Hepatic stellate cell (primary cell): ENCODE results near the gene KIFBP.
A peak's percentile ranks its signal among the peaks of the same experiment; 100 is the strongest.
"Not testable (repeated sequence)": the region's sequence is repeated elsewhere in the genome, so short reads cannot be mapped to it uniquely, and the experiment has no call there.

ENCODE experiments used
- DNase-seq: peaks from one replicate; pipeline ENCODE4 v3.0.0; 2011; ENCODE audit warnings: low spot score

The KIFBP gene

GRCh38 chr10:68988530-68989316, at the start of gene KIFBP:
TSS of gene KIFBP (plus strand) at chr10:68988803. CDS start at chr10:68988833, 30 bp downstream.
- DNase-seq: peak; percentile 95

- DNase-seq: no peak
Measured at GRCh38 chr10:68938884-68939283, 49.7 kb upstream of the KIFBP start.

GRCh38 chr10:68940917-68941316, 47.7 kb upstream of the KIFBP start:
- not testable (repeated sequence) for DNase-seq

GRCh38 chr10:68950598-68950997, 38.0 kb upstream of the KIFBP start:
- no peak for DNase-seq

- DNase-seq: no peak
Measured at GRCh38 chr10:68954904-68955303, 33.7 kb upstream of the KIFBP start.

GRCh38 chr10:68955355-68955831, 33.2 kb upstream of the KIFBP start:
- DNase-seq: no peak

- DNase-seq: peak; percentile 96
Measured at GRCh38 chr10:68955832-68956532, 32.6 kb upstream of the KIFBP start, which contains the start of gene DDX21. TSS of gene DDX21 (plus strand) at chr10:68956170. CDS start at chr10:68956226, 56 bp downstream.

GRCh38 chr10:68957284-68957615, 31.4 kb upstream of the KIFBP start:
- no peak for DNase-seq

- no peak for DNase-seq
Measured at GRCh38 chr10:68957654-68958053, 30.9 kb upstream of the KIFBP start.

GRCh38 chr10:68959695-68960527, 28.7 kb upstream of the KIFBP start:
- no peak for DNase-seq

GRCh38 chr10:68963151-68963550, 25.5 kb upstream of the KIFBP start:
- no peak for DNase-seq

GRCh38 chr10:68973975-68974374, 14.6 kb upstream of the KIFBP start:
- no peak for DNase-seq

GRCh38 chr10:68975936-68976473, 12.6 kb upstream of the KIFBP start:
- DNase-seq: not testable (repeated sequence)

- DNase-seq: not testable (repeated sequence)
Measured at GRCh38 chr10:68979738-68980137, 8.9 kb upstream of the KIFBP start.

GRCh38 chr10:68981074-68981473, 7.5 kb upstream of the KIFBP start:
- peak; percentile 5 for DNase-seq

GRCh38 chr10:68982389-68982788, 6.2 kb upstream of the KIFBP start:
- no peak for DNase-seq

- DNase-seq: no peak
Measured at GRCh38 chr10:68987611-68988010, 992 bp upstream of the KIFBP start.

- DNase-seq: no peak
Measured at GRCh38 chr10:68989317-68989990, 851 bp downstream of the KIFBP start.

- peak; percentile 65 for DNase-seq
Measured at GRCh38 chr10:68992636-68993440, 4.2 kb downstream of the KIFBP start.

- no peak for DNase-seq
Measured at GRCh38 chr10:68997211-68997610, 8.6 kb downstream of the KIFBP start.

GRCh38 chr10:69004821-69005220, 16.2 kb downstream of the KIFBP start:
- DNase-seq: peak; percentile 42
